T-helper 17 cell (primary cell): ENCODE data around the gene EIF4A2. TPM values are rescaled to one million over a fixed set of nuclear protein-coding genes. Genes with fewer than 3 reads are reported as not detected.

ENCODE experiments used
- ATAC-seq: fragments of 150-1000 bp; cut with Tn5 transposase; 2 replicates; pipeline ENCODE4 v1.10.0; 2021; ENCODE audit warnings: mild to moderate bottlenecking, moderate library complexity
- DNase-seq, 3 donors: peaks; one replicate each; pipeline versions ENCODE4 v3.0.0 to v3.0.0-alpha.2; 2020 to 2021
- H3K9me3 ChIP-seq: one replicate; pipeline ENCODE4 v1.7.0; 2013; ENCODE audit warnings: low read length, mild to moderate bottlenecking; ENCODE audit not compliant: control insufficient read depth, poor library complexity, severe bottlenecking
- H3K27ac Mint-ChIP-seq: one replicate; pipeline ENCODE4 v1.8.0; 2022; ENCODE audit warnings: mild to moderate bottlenecking, moderate library complexity, mixed read lengths
- H3K27me3 Mint-ChIP-seq: one replicate; pipeline ENCODE4 v1.8.0; 2022; ENCODE audit warnings: mixed read lengths
- H3K36me3 Mint-ChIP-seq: one replicate; pipeline ENCODE4 v1.8.0; 2022; ENCODE audit warnings: low read depth, mixed read lengths
- H3K4me1 Mint-ChIP-seq: one replicate; pipeline ENCODE4 v1.8.0; 2022; ENCODE audit warnings: mild to moderate bottlenecking, mixed read lengths
- H3K4me3 Mint-ChIP-seq: one replicate; pipeline ENCODE4 v1.8.0; 2022; ENCODE audit warnings: mild to moderate bottlenecking, moderate library complexity, mixed read lengths
- total RNA-seq, 4 donors: library from RNA in 2 of 4; stranded (reverse) in 2 of 4; gene quantifications; one replicate each; pipeline ENCODE4 v1.2.3 and lab custom pipeline; 2022 to 2026

EIF4A2 gene
- total RNA-seq, 2 donors from 2014 or later, result 874 to 882 TPM

DNA sequence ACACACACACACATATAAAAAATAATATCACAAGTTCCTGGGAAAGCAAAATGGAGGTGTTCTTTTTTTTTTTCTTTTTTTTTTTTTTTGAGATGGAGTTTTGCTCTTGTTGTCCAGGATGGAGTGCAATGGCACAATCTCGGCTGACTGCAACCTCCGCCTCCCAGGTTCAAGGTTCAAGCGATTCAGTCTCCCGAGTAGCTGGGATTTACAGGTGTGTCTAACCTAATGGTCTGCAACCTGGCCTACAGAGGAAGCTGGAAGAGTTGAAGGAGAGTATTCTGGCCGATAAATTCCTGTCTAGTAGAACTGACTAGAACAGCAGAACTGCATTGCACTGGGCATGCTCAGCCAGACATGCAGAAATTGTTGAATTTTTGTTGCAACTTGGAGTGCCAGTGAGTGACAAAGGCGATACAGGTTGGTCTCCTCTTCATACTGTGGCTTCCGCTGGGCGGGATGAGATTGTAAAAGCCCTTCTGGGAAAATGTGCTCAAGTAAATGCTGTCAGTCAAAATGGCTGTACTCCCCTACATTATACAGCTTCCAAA is 22.4 kb upstream of the EIF4A2 start:
- Mint-ChIP-seq H3K4me3 (no peak overlapping the region), H3K27ac (no peak overlapping the region), H3K36me3 (no peaks in the 10 kb centered on the region), H3K27me3 (peaks cover 9% of the 10 kb centered on the region), H3K4me1 (no peaks in the 10 kb centered on the region)
- ATAC-seq (no peak), DNase-seq (no peak)
- H3K9me3 ChIP-seq, result no peaks in the 10 kb centered on the region

DNA sequence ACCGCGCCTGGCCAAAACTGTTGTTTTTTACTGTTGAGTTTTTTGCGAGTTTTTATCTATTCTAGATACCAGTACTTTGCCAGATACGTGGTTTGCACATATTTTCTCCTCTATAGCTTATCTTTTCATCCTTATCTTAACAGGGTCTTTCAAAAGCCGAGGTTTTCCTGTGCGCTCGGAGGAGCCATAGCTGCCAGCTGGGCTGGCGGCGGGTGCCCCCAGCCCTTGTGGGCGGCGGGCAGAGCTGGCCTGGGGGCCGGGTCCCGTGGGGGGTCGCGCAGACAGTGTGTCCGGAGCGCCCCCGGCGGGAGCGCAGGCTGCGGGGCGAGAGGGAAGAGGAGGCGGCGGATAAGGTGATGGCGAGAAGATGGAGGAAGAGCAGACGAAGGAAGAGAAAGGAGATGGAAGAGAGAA is 11.1 kb upstream of the EIF4A2 start:
- H3K27me3 Mint-ChIP-seq, result no peaks in the 10 kb centered on the region
- peaks cover 12% of the 10 kb centered on the region for H3K4me1 Mint-ChIP-seq
- DNase-seq (no peak), ATAC-seq (peak; percentile 55)
- no peaks in the 10 kb centered on the region for H3K36me3 Mint-ChIP-seq
- H3K27ac Mint-ChIP-seq, result peak overlapping the region; percentile 90
- peak overlapping the region; percentile 95 for H3K4me3 Mint-ChIP-seq
- H3K9me3 ChIP-seq, result no peaks in the 10 kb centered on the region

DNA sequence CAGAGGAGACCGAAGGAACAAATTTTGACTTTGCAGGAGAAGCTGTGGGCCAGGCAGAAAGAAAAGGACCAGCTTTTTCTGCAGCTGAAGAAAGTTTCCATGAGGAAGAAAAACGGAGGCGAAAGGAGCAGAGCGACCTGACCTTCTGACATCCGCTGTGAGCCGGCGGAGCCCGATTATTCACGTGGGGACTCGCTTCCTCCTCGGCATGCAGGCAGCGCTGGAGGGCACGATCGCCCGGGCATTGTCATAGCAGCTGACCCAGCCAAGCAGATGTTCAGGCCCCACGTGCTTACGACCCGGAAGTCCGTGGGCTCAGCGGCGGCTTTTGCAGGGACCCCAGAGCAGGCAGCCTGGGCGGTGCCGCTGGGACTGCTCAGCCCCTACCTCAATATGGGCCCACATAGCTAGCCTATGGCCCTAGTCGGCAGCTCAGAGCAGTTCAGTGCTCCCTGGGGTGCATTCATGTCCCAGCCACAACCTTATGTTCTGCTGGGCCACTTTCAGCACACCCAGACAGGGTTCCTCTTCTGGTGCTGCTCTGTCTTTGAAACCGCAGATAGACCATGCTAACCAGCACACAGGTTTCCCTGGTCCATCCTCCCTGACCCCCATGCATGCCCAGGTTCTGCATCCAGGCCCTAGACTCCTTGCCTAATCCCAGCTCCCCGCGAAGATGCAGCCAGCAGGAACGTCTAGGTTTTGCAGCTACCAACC is 10.5 kb upstream of the EIF4A2 start:
- H3K27ac Mint-ChIP-seq, result peak overlapping the region; percentile 90
- H3K36me3 Mint-ChIP-seq, result no peaks in the 10 kb centered on the region
- H3K4me3 Mint-ChIP-seq, result peak overlapping the region; percentile 95

DNA sequence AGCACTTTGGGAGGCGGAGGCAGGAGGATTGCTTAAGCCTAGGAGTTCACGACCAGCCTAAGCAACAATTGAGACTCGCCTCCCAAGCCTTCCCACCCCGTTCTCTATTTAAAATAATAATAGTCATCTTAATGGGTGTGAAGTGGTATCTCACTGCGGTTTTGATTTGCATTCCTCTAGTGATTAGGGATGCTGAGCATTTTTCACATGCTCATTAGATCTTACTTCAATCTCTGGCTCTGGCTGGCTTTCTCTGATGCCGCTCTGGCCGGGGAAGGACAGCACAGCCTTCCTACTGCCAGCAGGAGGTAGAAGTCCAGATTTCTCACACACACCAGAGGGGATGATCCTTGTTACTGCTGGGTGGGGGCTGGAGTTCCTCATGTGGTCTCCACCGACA is 7.4 kb upstream of the EIF4A2 start:
- H3K9me3 ChIP-seq, result no peaks in the 10 kb centered on the region
- H3K27ac Mint-ChIP-seq, result no peak overlapping the region
- ATAC-seq (no peak), DNase-seq (no peak)
- H3K4me3 Mint-ChIP-seq, result no peak overlapping the region
- H3K36me3 Mint-ChIP-seq, result no peaks in the 10 kb centered on the region
- H3K27me3 Mint-ChIP-seq, result no peaks in the 10 kb centered on the region
- H3K4me1 Mint-ChIP-seq, result peaks cover 12% of the 10 kb centered on the region

More for the DNA sequence above, 10.5 kb upstream of the EIF4A2 start:
- ATAC-seq, result peak; percentile 90
- H3K27me3 Mint-ChIP-seq, result no peaks in the 10 kb centered on the region
- H3K4me1 Mint-ChIP-seq, result peaks cover 12% of the 10 kb centered on the region
- peak; percentile 27 to 40 (median 37) for DNase-seq
- no peaks in the 10 kb centered on the region for H3K9me3 ChIP-seq

DNA sequence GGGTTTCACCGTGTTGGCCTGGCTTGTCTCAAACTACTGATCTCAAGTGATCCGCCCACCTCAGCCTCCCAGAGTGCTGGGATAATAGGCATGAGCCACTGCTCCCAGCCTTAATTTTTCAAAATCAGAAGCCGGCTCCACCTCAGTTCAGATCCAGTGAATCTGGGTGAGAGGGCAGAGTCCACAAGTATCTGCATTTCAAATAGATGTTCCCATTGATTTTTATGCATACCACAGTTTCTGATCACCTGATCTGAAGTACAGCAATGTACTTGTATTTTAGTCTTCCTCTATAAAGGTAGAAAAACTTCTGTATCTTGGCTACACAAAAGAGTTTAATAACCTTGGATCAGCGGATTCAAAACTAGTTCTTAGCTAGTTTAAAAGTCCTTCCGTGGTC is 4.2 kb upstream of the EIF4A2 start:
- DNase-seq (no peak), ATAC-seq (no peak)
- Mint-ChIP-seq H3K4me3 (no peak overlapping the region), H3K27me3 (no peaks in the 10 kb centered on the region), H3K36me3 (peaks cover 9% of the 10 kb centered on the region), H3K4me1 (peaks cover 15% of the 10 kb centered on the region), H3K27ac (no peak overlapping the region)
- no peaks in the 10 kb centered on the region for H3K9me3 ChIP-seq

DNA sequence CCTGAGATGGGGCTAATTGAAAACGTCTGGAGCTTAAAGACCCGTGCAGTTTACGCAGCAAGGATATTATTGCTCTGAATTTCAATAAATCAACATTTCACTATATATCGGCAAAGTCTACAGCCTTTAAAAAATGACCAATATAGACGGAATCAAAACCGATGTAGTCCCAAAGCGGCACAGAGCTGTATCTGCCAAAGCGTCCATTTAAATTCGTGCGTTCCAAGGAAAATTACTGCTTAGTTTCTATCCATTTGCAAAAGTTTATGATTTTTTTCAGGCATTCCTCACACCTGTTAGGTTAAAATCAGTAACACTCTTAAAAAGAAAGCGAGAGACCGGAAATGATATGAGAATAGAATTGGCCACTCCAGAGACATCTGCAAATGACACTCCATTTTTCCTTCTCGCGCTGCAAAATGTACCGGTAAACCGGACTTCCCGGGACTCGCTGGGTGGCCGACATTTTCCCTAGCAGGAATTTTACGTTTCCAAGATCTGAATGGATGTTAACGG is 777 bp upstream of the EIF4A2 start:
- no peak for DNase-seq
- H3K27me3 Mint-ChIP-seq, result no peaks in the 10 kb centered on the region
- H3K4me1 Mint-ChIP-seq, result peaks cover 44% of the 10 kb centered on the region
- no peaks in the 10 kb centered on the region for H3K9me3 ChIP-seq
- H3K27ac Mint-ChIP-seq, result peak overlapping the region; percentile 100
- peak; percentile 23 for ATAC-seq
- peak overlapping the region; percentile 99 for H3K4me3 Mint-ChIP-seq
- peaks cover 20% of the 10 kb centered on the region for H3K36me3 Mint-ChIP-seq

DNA sequence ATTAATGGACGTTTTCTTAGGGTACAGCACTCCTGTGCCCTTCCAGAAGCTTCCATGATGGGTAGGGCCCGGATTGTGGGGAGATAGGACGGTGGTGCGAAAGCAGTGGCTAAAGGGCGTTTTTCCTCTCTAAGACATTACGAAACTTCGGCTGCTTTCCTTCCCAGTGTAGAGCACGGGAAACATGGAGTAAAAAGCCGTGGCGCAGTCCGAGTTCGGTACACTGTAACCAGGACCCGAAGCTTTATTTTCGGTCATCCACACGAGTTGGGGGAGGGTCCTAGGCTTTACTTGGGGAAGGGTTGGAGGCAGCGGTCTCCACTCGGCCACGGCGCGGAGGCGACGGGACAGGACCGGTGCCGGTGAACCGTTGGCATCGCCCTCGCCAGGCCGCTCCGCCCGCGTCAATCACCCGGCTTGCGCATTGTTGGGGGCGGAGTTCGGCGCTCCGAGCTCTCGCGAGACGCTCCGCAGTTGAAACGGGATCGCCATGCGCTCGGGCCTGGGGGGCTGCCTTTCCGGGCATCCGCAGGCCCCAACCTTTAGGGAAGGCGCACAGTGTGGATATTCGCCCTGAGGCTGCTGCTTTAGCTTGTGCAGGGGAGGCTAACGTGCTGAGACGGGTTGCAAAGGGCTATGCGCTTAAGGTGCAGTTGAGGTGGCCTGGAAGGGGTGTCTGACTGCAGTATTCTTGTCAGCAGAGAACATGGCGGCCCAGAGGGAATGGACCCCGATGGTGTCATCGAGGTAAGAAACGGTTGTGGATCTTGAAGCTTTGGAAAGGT is 546 bp downstream of the EIF4A2 start:
- no peaks in the 10 kb centered on the region for H3K27me3 Mint-ChIP-seq

DNA sequence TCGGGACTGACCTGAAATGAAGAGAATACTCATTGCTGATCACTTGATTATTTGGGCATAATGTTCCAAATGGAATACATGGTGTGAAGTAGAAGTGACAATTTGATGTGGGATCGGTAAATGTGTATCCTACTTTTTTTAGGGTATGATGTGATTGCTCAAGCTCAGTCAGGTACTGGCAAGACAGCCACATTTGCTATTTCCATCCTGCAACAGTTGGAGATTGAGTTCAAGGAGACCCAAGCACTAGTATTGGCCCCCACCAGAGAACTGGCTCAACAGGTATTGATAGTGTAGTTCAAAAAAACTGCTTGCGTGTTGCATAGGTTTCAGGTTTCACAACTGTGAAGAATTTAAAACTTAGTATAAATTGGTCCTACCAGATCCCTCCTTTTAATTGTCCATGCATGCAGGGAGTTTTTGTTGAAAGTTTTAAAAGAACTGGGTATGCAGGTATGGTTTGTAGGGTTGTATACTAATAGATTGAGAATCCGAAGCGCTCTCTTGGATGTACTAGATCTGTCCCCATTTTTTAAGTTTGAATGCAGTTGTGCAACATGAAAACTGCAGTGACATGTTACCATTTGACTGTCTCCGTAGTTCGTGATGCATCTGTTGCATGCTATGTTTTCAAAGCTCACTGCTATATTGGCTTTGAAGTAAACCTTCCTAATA is 1.6 kb downstream of the EIF4A2 start:
- peak overlapping the region; percentile 99 for H3K4me3 Mint-ChIP-seq
- ATAC-seq, result no peak
- H3K36me3 Mint-ChIP-seq, result peaks cover 28% of the 10 kb centered on the region
- H3K4me1 Mint-ChIP-seq, result peaks cover 59% of the 10 kb centered on the region
- no peaks in the 10 kb centered on the region for H3K27me3 Mint-ChIP-seq
- peak overlapping the region; percentile 100 for H3K27ac Mint-ChIP-seq
- no peak for DNase-seq
- H3K9me3 ChIP-seq, result no peaks in the 10 kb centered on the region

More for the DNA sequence above, 546 bp downstream of the EIF4A2 start:
- Mint-ChIP-seq H3K27ac (peak overlapping the region; percentile 100), H3K4me1 (peaks cover 56% of the 10 kb centered on the region), H3K4me3 (peak overlapping the region; percentile 99), H3K36me3 (peaks cover 26% of the 10 kb centered on the region)
- ATAC-seq, result peak; percentile 72
- DNase-seq, result peak; percentile 63 to 72 (median 69)
- no peaks in the 10 kb centered on the region for H3K9me3 ChIP-seq

DNA sequence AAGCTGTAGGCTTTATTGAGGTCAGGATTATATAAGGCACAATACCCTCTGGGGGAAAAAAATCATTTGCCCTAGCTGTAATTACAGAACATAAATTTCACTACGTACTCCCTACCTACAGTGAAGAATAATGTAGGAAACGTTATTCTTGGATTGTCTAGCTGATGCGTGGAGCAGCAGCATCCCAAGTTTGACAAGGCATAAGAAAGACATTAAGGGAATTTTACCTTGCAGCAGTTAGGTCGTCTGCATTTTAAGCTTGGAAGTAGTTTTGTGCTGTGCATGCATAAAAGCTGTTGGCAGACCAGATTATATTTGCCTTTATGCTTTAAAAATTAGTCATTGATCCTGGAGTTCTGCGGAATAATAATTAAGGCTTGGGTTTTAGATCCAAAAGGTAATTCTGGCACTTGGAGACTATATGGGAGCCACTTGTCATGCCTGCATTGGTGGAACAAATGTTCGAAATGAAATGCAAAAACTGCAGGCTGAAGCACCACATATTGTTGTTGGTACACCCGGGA is 2.2 kb downstream of the EIF4A2 start:
- no peak for DNase-seq
- H3K9me3 ChIP-seq, result no peaks in the 10 kb centered on the region
- Mint-ChIP-seq H3K36me3 (peaks cover 28% of the 10 kb centered on the region), H3K27ac (peak overlapping the region; percentile 100), H3K4me3 (peak overlapping the region; percentile 99), H3K27me3 (no peaks in the 10 kb centered on the region), H3K4me1 (peaks cover 59% of the 10 kb centered on the region)
- no peak for ATAC-seq

DNA sequence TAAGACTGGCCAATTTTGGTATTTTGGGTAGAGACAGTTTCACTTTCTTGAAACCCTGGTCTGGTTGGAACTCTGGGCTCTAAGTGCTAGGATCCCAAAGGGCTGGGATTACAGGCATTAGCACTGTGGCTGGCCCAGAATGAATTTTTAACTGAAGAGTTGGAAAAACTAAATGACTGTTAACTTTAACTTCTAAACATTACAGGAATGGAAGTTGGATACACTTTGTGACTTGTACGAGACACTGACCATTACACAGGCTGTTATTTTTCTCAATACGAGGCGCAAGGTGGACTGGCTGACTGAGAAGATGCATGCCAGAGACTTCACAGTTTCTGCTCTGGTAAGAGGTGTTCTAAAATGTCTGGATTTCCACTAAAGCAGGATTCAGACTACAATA is 3.5 kb downstream of the EIF4A2 start:
- Mint-ChIP-seq H3K27ac (peak overlapping the region; percentile 100), H3K4me3 (peak overlapping the region; percentile 78), H3K4me1 (peaks cover 61% of the 10 kb centered on the region), H3K27me3 (no peaks in the 10 kb centered on the region), H3K36me3 (peaks cover 28% of the 10 kb centered on the region)
- ATAC-seq, result no peak
- no peaks in the 10 kb centered on the region for H3K9me3 ChIP-seq
- no peak for DNase-seq

DNA sequence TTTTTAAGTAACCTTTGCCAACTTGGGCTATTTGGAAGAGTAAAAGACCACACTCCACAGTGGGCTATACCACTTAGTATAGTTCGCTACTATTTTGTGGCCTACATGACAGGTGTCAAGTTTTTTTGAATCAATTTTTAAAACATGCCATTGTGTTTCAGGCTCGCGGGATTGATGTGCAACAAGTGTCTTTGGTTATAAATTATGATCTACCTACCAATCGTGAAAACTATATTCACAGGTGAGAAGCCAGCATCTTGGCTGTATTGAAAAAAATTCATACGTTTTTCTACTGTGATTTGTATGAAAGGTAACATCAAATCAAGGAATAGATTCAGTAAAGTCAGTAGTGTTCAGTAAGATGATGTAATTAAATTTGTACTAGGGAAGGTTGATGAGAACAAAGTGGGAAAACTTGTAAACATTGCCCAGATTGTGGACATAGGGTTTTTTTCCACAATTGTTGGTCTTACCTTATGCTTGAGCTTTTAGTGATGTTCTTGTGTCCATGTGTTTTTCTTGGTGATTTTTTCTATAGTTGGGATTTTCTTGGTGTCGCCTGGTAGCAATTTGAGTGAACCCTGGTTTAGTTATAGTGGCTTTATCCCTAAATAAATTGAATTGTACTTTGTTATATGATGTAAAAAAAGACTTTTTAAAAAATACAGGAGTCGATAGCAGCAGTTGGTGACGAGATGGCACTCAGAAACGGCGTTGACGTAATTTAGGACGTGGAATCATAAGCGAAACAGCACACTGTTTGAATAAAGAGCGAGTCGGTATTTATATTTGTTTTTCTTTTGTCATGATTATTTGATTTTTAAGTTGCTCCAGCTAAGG is 4.5 kb downstream of the EIF4A2 start:
- DNase-seq, result no peak
- Mint-ChIP-seq H3K4me3 (peak overlapping the region; percentile 78), H3K4me1 (peaks cover 55% of the 10 kb centered on the region)

More for the DNA sequence above, 4.5 kb downstream of the EIF4A2 start:
- peaks cover 28% of the 10 kb centered on the region for H3K36me3 Mint-ChIP-seq
- H3K27ac Mint-ChIP-seq, result peak overlapping the region; percentile 100
- no peaks in the 10 kb centered on the region for H3K9me3 ChIP-seq
- no peaks in the 10 kb centered on the region for H3K27me3 Mint-ChIP-seq
- no peak for ATAC-seq
